IPS DF 6.9 (cell line): ENCODE data around the gene CMIP.

ENCODE experiments used
- DNase-seq: peaks from one replicate; pipeline ENCODE4 v3.0.0-alpha.2; 2013; ENCODE audit warnings: low read depth, low spot score
- H3K27ac ChIP-seq: one replicate; pipeline ENCODE4 v1.5.1; 2013; ENCODE audit warnings: low read length, control low read depth
- H3K27me3 ChIP-seq: 2 replicates; pipeline ENCODE4 v1.6.1; 2013; ENCODE audit warnings: mild to moderate bottlenecking, low read length; ENCODE audit not compliant: control insufficient read depth, insufficient read depth
- H3K36me3 ChIP-seq: 2 replicates; pipeline ENCODE4 v1.6.1; 2013; ENCODE audit warnings: low read length; ENCODE audit not compliant: control insufficient read depth, insufficient read depth
- H3K4me1 ChIP-seq: 2 replicates; pipeline ENCODE4 v1.6.1; 2013; ENCODE audit warnings: low read length; ENCODE audit not compliant: control insufficient read depth, insufficient read depth
- H3K4me3 ChIP-seq: 2 replicates; pipeline ENCODE4 v1.5.1; 2013; ENCODE audit warnings: mild to moderate bottlenecking, low read length
- H3K9me3 ChIP-seq: 2 replicates; pipeline ENCODE4 v1.6.1; 2013; ENCODE audit warnings: low read length, inconsistent platforms; ENCODE audit not compliant: control insufficient read depth, insufficient read depth
- WGBS: extraction: QIAGEN DNeasy Blood & Tissue Kit; methylation state at CpG from one replicate; pipeline ENCODE4 v1.1.7; 2013; ENCODE audit warnings: mixed read lengths, missing lambda C conversion rate; ENCODE audit not compliant: insufficient read length, insufficient coverage; 5-methylcytosine and 5-hydroxymethylcytosine counted together

The CMIP gene

GRCh38 chr16:81668243-81669097, 223.9 kb downstream of the CMIP start:
- no peaks in the 10 kb centered on the region for H3K27me3 ChIP-seq
- H3K27ac ChIP-seq = no peak overlapping the region
- no peaks in the 10 kb centered on the region for H3K4me1 ChIP-seq
- no peaks in the 10 kb centered on the region for H3K9me3 ChIP-seq
- H3K4me3 ChIP-seq = no peak overlapping the region
- WGBS = no CpG with 5 or more reads among the region's 23 CpGs
- no peak for DNase-seq
- H3K36me3 ChIP-seq = peaks cover 7% of the 10 kb centered on the region

GRCh38 chr16:81669473-81670350, 225.1 kb downstream of the CMIP start:
- Histone ChIP-seq H3K4me1 (no peaks in the 10 kb centered on the region), H3K27ac (no peak overlapping the region), H3K9me3 (no peaks in the 10 kb centered on the region), H3K4me3 (no peak overlapping the region), H3K27me3 (no peaks in the 10 kb centered on the region), H3K36me3 (peaks cover 5% of the 10 kb centered on the region)
- DNase-seq = no peak
- 100% methylated on average over 3 of the region's 23 CpGs for WGBS

GRCh38 chr16:81671738-81672597, 227.4 kb downstream of the CMIP start:
- Histone ChIP-seq H3K27ac (no peak overlapping the region), H3K4me1 (no peaks in the 10 kb centered on the region), H3K27me3 (no peaks in the 10 kb centered on the region), H3K4me3 (no peak overlapping the region), H3K36me3 (peaks cover 5% of the 10 kb centered on the region), H3K9me3 (no peaks in the 10 kb centered on the region)
- DNase-seq = no peak
- no CpG with 5 or more reads among the region's 14 CpGs for WGBS

- WGBS = no CpG with 5 or more reads among the region's 7 CpGs
- Histone ChIP-seq H3K36me3 (peaks cover 7% of the 10 kb centered on the region), H3K4me3 (no peak overlapping the region), H3K9me3 (no peaks in the 10 kb centered on the region), H3K27ac (no peak overlapping the region), H3K27me3 (no peaks in the 10 kb centered on the region), H3K4me1 (no peaks in the 10 kb centered on the region)
- DNase-seq = no peak
These were observed 228.8 kb downstream of the CMIP start for GRCh38 chr16:81673432-81673831.

GRCh38 chr16:81675662-81676061, 231.1 kb downstream of the CMIP start:
- WGBS = no CpG with 5 or more reads among the region's 3 CpGs
- Histone ChIP-seq H3K27ac (no peak overlapping the region), H3K36me3 (peaks cover 18% of the 10 kb centered on the region), H3K4me3 (no peak overlapping the region), H3K27me3 (no peaks in the 10 kb centered on the region), H3K4me1 (no peaks in the 10 kb centered on the region), H3K9me3 (no peaks in the 10 kb centered on the region)
- DNase-seq = no peak

- Histone ChIP-seq H3K27ac (no peak overlapping the region), H3K27me3 (no peaks in the 10 kb centered on the region), H3K9me3 (no peaks in the 10 kb centered on the region), H3K4me1 (no peaks in the 10 kb centered on the region), H3K4me3 (no peak overlapping the region), H3K36me3 (peaks cover 19% of the 10 kb centered on the region)
- WGBS = no CpG with 5 or more reads among the region's 19 CpGs
- DNase-seq = no peak
These were observed 231.7 kb downstream of the CMIP start for GRCh38 chr16:81676066-81676882.

- Histone ChIP-seq H3K27ac (no peak overlapping the region), H3K36me3 (peaks cover 20% of the 10 kb centered on the region), H3K4me3 (no peak overlapping the region), H3K4me1 (no peaks in the 10 kb centered on the region), H3K9me3 (no peaks in the 10 kb centered on the region), H3K27me3 (no peaks in the 10 kb centered on the region)
- WGBS = no CpG with 5 or more reads among the region's 15 CpGs
- no peak for DNase-seq
These were observed 232.5 kb downstream of the CMIP start for GRCh38 chr16:81676883-81677737.

- H3K9me3 ChIP-seq = no peaks in the 10 kb centered on the region
- WGBS = no CpG with 5 or more reads among the region's 35 CpGs
- no peaks in the 10 kb centered on the region for H3K27me3 ChIP-seq
- no peak overlapping the region for H3K4me3 ChIP-seq
- DNase-seq = no peak
- H3K36me3 ChIP-seq = peaks cover 17% of the 10 kb centered on the region
- H3K4me1 ChIP-seq = no peaks in the 10 kb centered on the region; the same call in 1 of the 2 replicates
- H3K27ac ChIP-seq = no peak overlapping the region
These were observed 233.9 kb downstream of the CMIP start for GRCh38 chr16:81678326-81679095.
